GM19035 (cell line): Measurements from ENCODE around the gene TRAPPC5.
A peak's percentile ranks its signal among the peaks of the same experiment; 100 is the strongest.

ENCODE experiments used
- ATAC-seq: cut with Tn5 transposase; IDR thresholded peaks from one replicate; pipeline ENCODE4 v1.9.1; 2021; ENCODE audit not compliant: unreplicated experiment

The TRAPPC5 gene

GRCh38 chr19:7645656-7646425, 34.8 kb upstream of the TRAPPC5 start:
- ATAC-seq, result no peak

GRCh38 chr19:7646426-7646700, 34.3 kb upstream of the TRAPPC5 start:
- no peak for ATAC-seq

- no peak for ATAC-seq
These were observed 33.5 kb upstream of the TRAPPC5 start for GRCh38 chr19:7647156-7647555.

- ATAC-seq, result no peak
These were observed 32.2 kb upstream of the TRAPPC5 start for GRCh38 chr19:7648265-7649014.

GRCh38 chr19:7650148-7650547, 30.5 kb upstream of the TRAPPC5 start:
- no peak for ATAC-seq

- no peak for ATAC-seq
These were observed 28.5 kb upstream of the TRAPPC5 start for GRCh38 chr19:7652061-7652641.

- no peak for ATAC-seq
These were observed 26.2 kb upstream of the TRAPPC5 start for GRCh38 chr19:7654401-7654800.

GRCh38 chr19:7655581-7655980, 25.1 kb upstream of the TRAPPC5 start:
- ATAC-seq, result no peak

- ATAC-seq, result no peak
These were observed 23.4 kb upstream of the TRAPPC5 start for GRCh38 chr19:7657131-7657751.

GRCh38 chr19:7658219-7658686, 22.4 kb upstream of the TRAPPC5 start:
- peak; percentile 60 for ATAC-seq

- no peak for ATAC-seq
These were observed 18.7 kb upstream of the TRAPPC5 start for GRCh38 chr19:7661744-7662538.

GRCh38 chr19:7662657-7663056, 18.0 kb upstream of the TRAPPC5 start:
- ATAC-seq, result no peak

- no peak for ATAC-seq
These were observed 16.9 kb upstream of the TRAPPC5 start for GRCh38 chr19:7663706-7664105.

- no peak for ATAC-seq
These were observed 15.6 kb upstream of the TRAPPC5 start for GRCh38 chr19:7665076-7665475.

- no peak for ATAC-seq
These were observed 11.8 kb upstream of the TRAPPC5 start, which contains the start of gene RETN for GRCh38 chr19:7668842-7669241. Gene RETN (plus strand): TSS chr19:7669049. CDS start chr19:7669327, 278 bp downstream.

GRCh38 chr19:7669641-7670040, 11.0 kb upstream of the TRAPPC5 start:
- no peak for ATAC-seq

GRCh38 chr19:7670150-7670783, 10.4 kb upstream of the TRAPPC5 start:
- ATAC-seq, result no peak

- no peak for ATAC-seq
These were observed 9.8 kb upstream of the TRAPPC5 start for GRCh38 chr19:7670790-7671189.

GRCh38 chr19:7672522-7672921, 8.1 kb upstream of the TRAPPC5 start:
- ATAC-seq, result no peak
